ENCODE results near the gene TYW1.
"Not testable (repeated sequence)": the region's sequence is repeated elsewhere in the genome, so short reads cannot be mapped to it uniquely, and the experiment has no call there.

Gene TYW1

GRCh38 chr7:67049908-67050307, 53.3 kb downstream of the TYW1 start:
- not testable (repeated sequence) for DNase-seq

GRCh38 chr7:67052161-67052560, 55.5 kb downstream of the TYW1 start:
- DNase-seq = not testable (repeated sequence)

GRCh38 chr7:67056683-67057082, 60.0 kb downstream of the TYW1 start:
- DNase-seq = no peak

- DNase-seq = not testable (repeated sequence)
Observed at GRCh38 chr7:67061321-67061720, 64.7 kb downstream of the TYW1 start.

GRCh38 chr7:67062802-67063201, 66.2 kb downstream of the TYW1 start:
- DNase-seq = not testable (repeated sequence)

GRCh38 chr7:67066950-67067622, 70.5 kb downstream of the TYW1 start:
- not testable (repeated sequence) for DNase-seq

GRCh38 chr7:67076120-67076519, 79.5 kb downstream of the TYW1 start:
- not testable (repeated sequence) for DNase-seq

GRCh38 chr7:67082880-67083279, 86.2 kb downstream of the TYW1 start:
- not testable (repeated sequence) for DNase-seq

- DNase-seq = not testable (repeated sequence)
Observed at GRCh38 chr7:67089261-67089660, 92.6 kb downstream of the TYW1 start.

GRCh38 chr7:67091053-67091452, 94.4 kb downstream of the TYW1 start:
- not testable (repeated sequence) for DNase-seq

- DNase-seq = not testable (repeated sequence)
Observed at GRCh38 chr7:67098031-67098430, 101.4 kb downstream of the TYW1 start.

- DNase-seq = not testable (repeated sequence)
Observed at GRCh38 chr7:67099406-67099805, 102.8 kb downstream of the TYW1 start.

- DNase-seq = not testable (repeated sequence)
Observed at GRCh38 chr7:67100038-67100437, 103.4 kb downstream of the TYW1 start.

- DNase-seq = peak; percentile 63
Observed at GRCh38 chr7:67100956-67101361, 104.3 kb downstream of the TYW1 start.

- not testable (repeated sequence) for DNase-seq
Observed at GRCh38 chr7:67104937-67105336, 108.3 kb downstream of the TYW1 start.

- peak; percentile 76 for DNase-seq
Observed at GRCh38 chr7:67105377-67105776, 108.7 kb downstream of the TYW1 start.

GRCh38 chr7:67106255-67106654, 109.6 kb downstream of the TYW1 start:
- DNase-seq = not testable (repeated sequence)

- not testable (repeated sequence) for DNase-seq
Observed at GRCh38 chr7:67111342-67111741, 114.7 kb downstream of the TYW1 start.

GRCh38 chr7:67114483-67115246, 118.0 kb downstream of the TYW1 start:
- not testable (repeated sequence) for DNase-seq

GRCh38 chr7:67120491-67120890, 123.9 kb downstream of the TYW1 start:
- DNase-seq = not testable (repeated sequence)

GRCh38 chr7:67128257-67128656, 131.6 kb downstream of the TYW1 start:
- not testable (repeated sequence) for DNase-seq

GRCh38 chr7:67130766-67131165, 134.1 kb downstream of the TYW1 start:
- peak; percentile 24 for DNase-seq

- DNase-seq = not testable (repeated sequence)
Observed at GRCh38 chr7:67134912-67135311, 138.3 kb downstream of the TYW1 start.

Measured in hematopoietic multipotent progenitor cell treated with erythropoietin and hydrocortisone succinate and interleukin-3 and kit ligand, for 6 days (in vitro differentiated cells).